ENCODE measurements around the gene CYP4X1.
"Not testable (repeated sequence)": the region's sequence is repeated elsewhere in the genome, so short reads cannot be mapped to it uniquely, and the experiment has no call there.

GRCh38 chr1:47089356-47089755 lies 65.9 kb downstream of the CYP4X1 start:
- TF ChIP-seq CTCF (IDR thresholded peaks at IDR 0.05 in 8 of 11, conservative IDR thresholded peaks at IDR 0.05 in 3 of 11) = peak in 9 of 11 experiments; percentile 30 to 72 (median 55)
- TF ChIP-seq POLR2AphosphoS5 (IDR thresholded peaks at IDR 0.05) = not testable (repeated sequence)

All from spleen (tissue), 7 donors.